ENCODE measurements around the gene CLEC4F. TPM values are rescaled to one million over a fixed set of nuclear protein-coding genes. Genes with fewer than 3 reads are reported as not detected.

CLEC4F gene
- total RNA-seq, 1 donor from 2014 or later: not detected

- no peak for DNase-seq (ENCODE audit: low spot score, unreplicated experiment)
- Mint-ChIP-seq H3K27ac (no peak overlapping the region), H3K9me3 (ENCODE audit: low read depth) (no peaks in the 10 kb centered on the region), H3K4me1 (ENCODE audit: low read depth) (no peaks in the 10 kb centered on the region), H3K27me3 (peaks cover 51% of the 10 kb centered on the region), H3K4me3 (ENCODE audit: low read depth) (no peak overlapping the region), H3K36me3 (ENCODE audit: insufficient read depth) (no peaks in the 10 kb centered on the region)
- no peak for TF ChIP-seq CTCF (IDR thresholded peaks at IDR 0.05; ENCODE audit: unreplicated experiment)
Observed at GRCh38 chr2:70831861-70832260, 11.5 kb upstream of the CLEC4F start.

- Mint-ChIP-seq H3K4me1 (ENCODE audit: low read depth) (no peaks in the 10 kb centered on the region), H3K9me3 (ENCODE audit: low read depth) (no peaks in the 10 kb centered on the region), H3K4me3 (ENCODE audit: low read depth) (no peak overlapping the region), H3K36me3 (ENCODE audit: insufficient read depth) (no peaks in the 10 kb centered on the region), H3K27ac (peak overlapping the region; percentile 34), H3K27me3 (peaks cover 42% of the 10 kb centered on the region)
- no peak for DNase-seq (ENCODE audit: low spot score, unreplicated experiment)
- TF ChIP-seq CTCF (IDR thresholded peaks at IDR 0.05; ENCODE audit: unreplicated experiment): no peak
Observed at GRCh38 chr2:70830366-70830765, 10.0 kb upstream of the CLEC4F start.

GRCh38 chr2:70829916-70830315, 9.5 kb upstream of the CLEC4F start:
- Mint-ChIP-seq H3K36me3 (ENCODE audit: insufficient read depth) (no peaks in the 10 kb centered on the region), H3K4me1 (ENCODE audit: low read depth) (no peaks in the 10 kb centered on the region), H3K27me3 (peaks cover 40% of the 10 kb centered on the region), H3K4me3 (ENCODE audit: low read depth) (no peak overlapping the region), H3K9me3 (ENCODE audit: low read depth) (no peaks in the 10 kb centered on the region), H3K27ac (no peak overlapping the region)
- no peak for DNase-seq (ENCODE audit: low spot score, unreplicated experiment)
- TF ChIP-seq CTCF (IDR thresholded peaks at IDR 0.05; ENCODE audit: unreplicated experiment): no peak

GRCh38 chr2:70828914-70829824, 8.8 kb upstream of the CLEC4F start:
- Mint-ChIP-seq H3K27ac (no peak overlapping the region), H3K27me3 (peaks cover 38% of the 10 kb centered on the region), H3K4me3 (ENCODE audit: low read depth) (no peak overlapping the region), H3K9me3 (ENCODE audit: low read depth) (no peaks in the 10 kb centered on the region), H3K4me1 (ENCODE audit: low read depth) (no peaks in the 10 kb centered on the region), H3K36me3 (ENCODE audit: insufficient read depth) (no peaks in the 10 kb centered on the region)
- DNase-seq (ENCODE audit: low spot score, unreplicated experiment): no peak
- TF ChIP-seq CTCF (IDR thresholded peaks at IDR 0.05; ENCODE audit: unreplicated experiment): no peak

GRCh38 chr2:70828115-70828514, 7.7 kb upstream of the CLEC4F start:
- Mint-ChIP-seq H3K4me1 (ENCODE audit: low read depth) (no peaks in the 10 kb centered on the region), H3K4me3 (ENCODE audit: low read depth) (no peak overlapping the region), H3K36me3 (ENCODE audit: insufficient read depth) (no peaks in the 10 kb centered on the region), H3K27ac (no peak overlapping the region), H3K27me3 (peaks cover 38% of the 10 kb centered on the region), H3K9me3 (ENCODE audit: low read depth) (no peaks in the 10 kb centered on the region)
- DNase-seq (ENCODE audit: low spot score, unreplicated experiment): no peak
- TF ChIP-seq CTCF (IDR thresholded peaks at IDR 0.05; ENCODE audit: unreplicated experiment): no peak
